Measurements from ENCODE around the gene VPS13A.

Gene VPS13A

DNA sequence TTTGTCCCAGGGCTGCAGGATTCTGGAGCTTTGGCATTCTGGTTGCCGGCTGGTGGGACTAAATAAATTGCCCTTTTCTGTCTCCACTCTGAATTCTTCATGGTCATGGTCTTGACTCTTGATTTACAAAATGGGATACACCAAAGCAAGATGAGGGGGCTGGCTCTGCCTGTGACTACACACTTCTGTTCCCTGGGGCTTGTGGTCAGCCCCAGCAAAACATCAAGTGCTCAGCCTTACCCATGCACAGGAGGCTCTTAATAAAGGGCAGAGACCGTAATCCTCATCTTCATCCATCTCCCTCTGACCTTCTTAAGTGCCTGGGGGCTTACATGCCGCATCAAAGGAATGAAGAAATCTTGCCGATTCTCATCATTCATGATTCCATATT lies 272.7 kb downstream of the VPS13A start:
- Histone ChIP-seq H3K4me1 (ENCODE audit: control insufficient read depth in 1 of 2, insufficient read depth in 1 of 2, low read depth in 1 of 2, low read length in 1 of 2) (peaks cover 17 to 19% of the 10 kb centered on the region in 2 experiments), H3K9me3 (no peaks in the 10 kb centered on the region), H3K27me3 (no peaks in the 10 kb centered on the region), H3K36me3 (no peaks in the 10 kb centered on the region), H3K27ac (no peak overlapping the region), H3K4me3 (ENCODE audit: low read depth in 1 of 2, low read length in 1 of 2) (no peak overlapping the region)
- TF ChIP-seq, protein P1, sequence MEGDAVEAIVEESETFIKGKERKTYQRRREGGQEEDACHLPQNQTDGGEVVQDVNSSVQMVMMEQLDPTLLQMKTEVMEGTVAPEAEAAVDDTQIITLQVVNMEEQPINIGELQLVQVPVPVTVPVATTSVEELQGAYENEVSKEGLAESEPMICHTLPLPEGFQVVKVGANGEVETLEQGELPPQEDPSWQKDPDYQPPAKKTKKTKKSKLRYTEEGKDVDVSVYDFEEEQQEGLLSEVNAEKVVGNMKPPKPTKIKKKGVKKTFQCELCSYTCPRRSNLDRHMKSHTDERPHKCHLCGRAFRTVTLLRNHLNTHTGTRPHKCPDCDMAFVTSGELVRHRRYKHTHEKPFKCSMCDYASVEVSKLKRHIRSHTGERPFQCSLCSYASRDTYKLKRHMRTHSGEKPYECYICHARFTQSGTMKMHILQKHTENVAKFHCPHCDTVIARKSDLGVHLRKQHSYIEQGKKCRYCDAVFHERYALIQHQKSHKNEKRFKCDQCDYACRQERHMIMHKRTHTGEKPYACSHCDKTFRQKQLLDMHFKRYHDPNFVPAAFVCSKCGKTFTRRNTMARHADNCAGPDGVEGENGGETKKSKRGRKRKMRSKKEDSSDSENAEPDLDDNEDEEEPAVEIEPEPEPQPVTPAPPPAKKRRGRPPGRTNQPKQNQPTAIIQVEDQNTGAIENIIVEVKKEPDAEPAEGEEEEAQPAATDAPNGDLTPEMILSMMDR (IDR thresholded peaks at IDR 0.05), result no peak

DNA sequence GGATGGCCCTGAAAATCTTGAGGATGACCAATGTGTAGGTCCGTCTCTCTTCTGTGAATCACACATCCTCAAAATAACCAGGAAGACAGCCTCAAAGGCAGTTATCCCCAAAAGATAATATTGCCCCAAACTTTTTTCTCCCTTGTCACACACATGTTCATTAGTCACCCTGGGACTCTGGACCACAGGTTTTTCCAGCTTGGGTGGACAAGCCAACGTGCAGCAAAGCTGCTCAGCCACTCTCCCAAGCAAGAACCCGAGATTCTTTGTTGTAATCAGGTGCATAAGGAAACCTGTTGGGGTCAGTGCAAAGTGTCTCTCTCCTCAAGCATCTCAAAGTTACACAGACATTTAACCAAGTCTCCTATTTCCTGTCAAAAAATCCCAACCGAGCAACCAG lies 274.2 kb downstream of the VPS13A start:
- Histone ChIP-seq H3K27me3 (no peaks in the 10 kb centered on the region), H3K27ac (no peak overlapping the region), H3K4me3 (ENCODE audit: low read depth in 1 of 2, low read length in 1 of 2) (no peak overlapping the region), H3K36me3 (no peaks in the 10 kb centered on the region), H3K4me1 (ENCODE audit: control insufficient read depth in 1 of 2, insufficient read depth in 1 of 2, low read depth in 1 of 2, low read length in 1 of 2) (peaks cover 16 to 22% of the 10 kb centered on the region in 2 experiments), H3K9me3 (no peaks in the 10 kb centered on the region)
- TF ChIP-seq, protein P1 (IDR thresholded peaks at IDR 0.05), result no peak

DNA sequence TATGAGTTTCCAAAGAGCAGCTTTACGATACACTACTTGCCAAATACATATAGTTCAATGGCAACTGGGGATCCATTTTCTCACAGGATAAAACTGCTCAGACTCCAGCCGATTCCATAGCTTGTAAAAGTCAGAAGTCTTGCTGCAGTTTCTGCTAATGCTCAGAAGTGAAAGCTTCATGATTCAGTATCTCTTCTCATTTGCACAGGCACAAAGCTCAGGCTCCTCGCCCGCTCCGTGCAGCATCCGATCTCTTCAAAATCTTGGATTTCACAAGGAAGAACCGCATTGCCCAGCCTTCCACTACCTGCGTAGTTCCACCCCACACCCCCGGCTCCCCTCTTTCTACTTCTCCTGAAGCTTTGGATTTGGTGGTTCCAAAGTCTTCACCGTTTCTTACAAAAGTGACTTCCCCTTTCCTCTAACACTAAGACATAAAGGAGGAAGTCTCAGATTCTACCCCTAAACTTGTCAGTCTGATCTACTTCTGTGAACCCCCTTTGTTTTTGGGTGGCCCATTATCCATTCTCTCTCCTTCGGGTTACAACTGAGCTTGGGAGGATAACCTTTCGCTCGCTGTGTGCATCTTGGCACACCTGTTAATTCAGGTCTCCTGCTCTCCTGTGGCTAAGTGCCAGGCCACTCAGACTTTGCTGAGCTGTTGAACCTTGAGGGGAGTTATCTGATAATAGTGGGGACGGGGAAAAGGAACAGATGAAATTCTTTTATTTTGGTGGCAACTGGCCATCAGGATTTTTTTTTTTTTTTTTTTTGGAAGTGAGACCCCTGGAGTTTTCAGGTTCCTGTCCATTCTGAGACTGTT lies 276.7 kb downstream of the VPS13A start:
- H3K27ac ChIP-seq, result peak overlapping the region; percentile 64
- H3K27me3 ChIP-seq, result no peaks in the 10 kb centered on the region
- no peaks in the 10 kb centered on the region for H3K36me3 ChIP-seq
- H3K4me3 ChIP-seq (ENCODE audit: low read depth in 1 of 2, low read length in 1 of 2), result peak overlapping the region; percentile 37 to 59
- no peaks in the 10 kb centered on the region for H3K9me3 ChIP-seq
- TF ChIP-seq, protein P1 (IDR thresholded peaks at IDR 0.05), result no peak
- peaks cover 16 to 22% of the 10 kb centered on the region in 2 experiments for H3K4me1 ChIP-seq (ENCODE audit: control insufficient read depth in 1 of 2, insufficient read depth in 1 of 2, low read depth in 1 of 2, low read length in 1 of 2)

DNA sequence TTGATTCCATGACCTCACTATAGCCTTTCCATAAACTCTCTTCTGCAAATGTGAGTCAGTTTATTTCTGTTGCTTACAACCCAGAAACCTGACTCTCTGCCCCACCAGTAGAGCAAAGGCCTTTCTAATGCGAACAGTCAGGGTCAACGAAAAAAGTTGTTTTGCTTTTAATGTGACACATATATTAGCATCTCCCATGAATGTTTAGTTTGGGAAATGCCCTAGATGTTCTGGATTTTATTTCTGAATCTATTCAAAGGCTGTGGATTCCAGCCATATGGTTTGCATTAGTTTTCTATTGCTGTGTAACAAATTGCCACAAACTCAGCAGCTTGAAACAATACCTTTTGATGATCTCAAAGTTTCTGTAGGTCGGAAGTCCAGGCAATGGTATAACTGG lies 277.3 kb downstream of the VPS13A start:
- Histone ChIP-seq H3K9me3 (no peaks in the 10 kb centered on the region), H3K4me1 (ENCODE audit: control insufficient read depth in 1 of 2, insufficient read depth in 1 of 2, low read depth in 1 of 2, low read length in 1 of 2) (peaks cover 16 to 22% of the 10 kb centered on the region in 2 experiments), H3K27ac (peak overlapping the region; percentile 6), H3K4me3 (ENCODE audit: low read depth in 1 of 2, low read length in 1 of 2) (no peak overlapping the region), H3K36me3 (no peaks in the 10 kb centered on the region), H3K27me3 (no peaks in the 10 kb centered on the region)
- TF ChIP-seq, protein P1 (IDR thresholded peaks at IDR 0.05), result no peak

DNA sequence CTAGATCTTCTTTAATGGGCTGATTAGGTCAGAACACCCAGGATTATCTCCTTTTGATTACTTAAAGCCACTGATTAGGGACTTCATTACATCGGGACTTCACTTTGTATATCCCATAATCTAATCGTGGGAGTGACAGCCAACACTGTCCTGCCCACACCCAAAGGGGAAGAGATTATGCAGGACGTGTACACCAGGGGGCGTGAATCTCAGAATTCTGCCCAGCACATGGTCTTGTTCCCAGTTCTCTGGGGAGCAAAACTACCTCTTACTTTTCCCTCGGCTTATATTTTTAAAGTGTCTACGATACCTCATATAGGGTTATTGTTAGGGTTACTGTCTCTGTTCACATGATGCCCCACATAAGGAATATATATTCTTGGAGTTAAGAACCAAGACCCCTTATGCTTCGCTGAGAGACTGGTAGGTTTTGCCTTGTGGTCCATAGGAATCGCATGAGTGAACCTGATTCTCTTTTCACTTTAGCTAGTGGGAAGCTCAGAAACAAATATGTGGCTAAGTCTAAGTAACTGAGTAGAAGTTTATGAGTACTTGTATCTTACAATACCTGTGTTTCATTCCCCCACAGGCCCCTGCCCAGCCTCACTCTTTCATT lies 278.1 kb downstream of the VPS13A start:
- no peak overlapping the region for H3K4me3 ChIP-seq (ENCODE audit: low read depth in 1 of 2, low read length in 1 of 2)
- H3K4me1 ChIP-seq (ENCODE audit: control insufficient read depth in 1 of 2, insufficient read depth in 1 of 2, low read depth in 1 of 2, low read length in 1 of 2), result peaks cover 16 to 22% of the 10 kb centered on the region in 2 experiments
- peak overlapping the region; percentile 6 for H3K27ac ChIP-seq
- no peaks in the 10 kb centered on the region for H3K36me3 ChIP-seq
- TF ChIP-seq, protein P1 (IDR thresholded peaks at IDR 0.05), result peak; percentile 52
- H3K27me3 ChIP-seq, result no peaks in the 10 kb centered on the region
- no peaks in the 10 kb centered on the region for H3K9me3 ChIP-seq
